Epithelial cell of proximal tubule (primary cell): Measurements from ENCODE around the gene ARHGEF18. TPM values are rescaled to one million over a fixed set of nuclear protein-coding genes. Genes with fewer than 3 reads are reported as not detected.
"Not testable (repeated sequence)": the region's sequence is repeated elsewhere in the genome, so short reads cannot be mapped to it uniquely, and the experiment has no call there.

Experiments used
- DNase-seq: peaks from one replicate; pipeline ENCODE4 v3.0.0-alpha.2; 2011; ENCODE audit warnings: low read depth
- H3K4me3 ChIP-seq: 2 replicates; pipeline ENCODE4 v1.5.1; 2011; ENCODE audit warnings: low read depth, mild to moderate bottlenecking, low read length
- CTCF ChIP-seq: conservative IDR thresholded peaks from 2 replicates; pipeline ENCODE4 v1.5.1; 2012; ENCODE audit warnings: low read depth, mild to moderate bottlenecking, low read length
- total RNA-seq: library from RNA; depleted of rRNA; stranded (reverse); fragments of >200 nt; gene quantifications from 2 replicates; pipeline ENCODE4 v1.2.3, GENCODE V29; 2015

ARHGEF18 gene
- 61.5 and 63.2 TPM in 2 replicates for total RNA-seq

- no peak for DNase-seq
- no peak for TF ChIP-seq CTCF
- H3K4me3 ChIP-seq = no peak within 1 kb of the TSS
Observed at GRCh38 chr19:7348587-7349230, at the start of gene ARHGEF18. Gene ARHGEF18 (plus strand): TSS chr19:7348937. CDS start chr19:7362891, 13,954 bp downstream.

GRCh38 chr19:7301525-7301924 is 47.2 kb upstream of the ARHGEF18 start:
- DNase-seq = no peak
- H3K4me3 ChIP-seq = no peak overlapping the region
- no peak for TF ChIP-seq CTCF

- H3K4me3 ChIP-seq = no peak overlapping the region
- no peak for TF ChIP-seq CTCF
- DNase-seq = no peak
Observed at GRCh38 chr19:7303470-7303869, 45.3 kb upstream of the ARHGEF18 start.

- no peak for DNase-seq
- H3K4me3 ChIP-seq = no peak overlapping the region
Observed at GRCh38 chr19:7304200-7304599, 44.5 kb upstream of the ARHGEF18 start.

GRCh38 chr19:7307590-7308218 is 41.0 kb upstream of the ARHGEF18 start:
- TF ChIP-seq CTCF = no peak
- no peak overlapping the region for H3K4me3 ChIP-seq
- DNase-seq = no peak

More at GRCh38 chr19:7304200-7304599, 44.5 kb upstream of the ARHGEF18 start:
- no peak for TF ChIP-seq CTCF

GRCh38 chr19:7308327-7308726 is 40.4 kb upstream of the ARHGEF18 start:
- not testable (repeated sequence) for DNase-seq, H3K4me3 ChIP-seq

- no peak overlapping the region for H3K4me3 ChIP-seq
- no peak for TF ChIP-seq CTCF
- no peak for DNase-seq
Observed at GRCh38 chr19:7311911-7312310, 36.8 kb upstream of the ARHGEF18 start.
